Fibroblast of lung (primary cell): ENCODE data around the gene CABP4. TPM values are rescaled to one million over a fixed set of nuclear protein-coding genes. Genes with fewer than 3 reads are reported as not detected.

Experiments
- DNase-seq, 2 donors: peaks; one replicate each; pipeline versions ENCODE4 v3.0.0 to v3.0.0-alpha.2; 2010; ENCODE audit warnings: low read depth in 2 of 2
- H2AFZ ChIP-seq: 2 replicates; pipeline ENCODE4 v1.5.1; 2012; ENCODE audit warnings: low read length, control low read depth, inconsistent platforms
- H3K27ac ChIP-seq: 2 replicates; pipeline ENCODE4 v1.5.1; 2011; ENCODE audit warnings: low read length, control low read depth; ENCODE audit not compliant: insufficient read depth
- H3K27me3 ChIP-seq: 2 replicates; pipeline ENCODE4 v1.5.1; 2011; ENCODE audit warnings: mild to moderate bottlenecking, low read length; ENCODE audit not compliant: control insufficient read depth, insufficient read depth
- H3K36me3 ChIP-seq: 2 replicates; pipeline ENCODE4 v1.5.1; 2011; ENCODE audit warnings: low read length; ENCODE audit not compliant: control insufficient read depth, insufficient read depth
- H3K4me1 ChIP-seq: 2 replicates; pipeline ENCODE4 v1.5.1; 2011; ENCODE audit warnings: low read length; ENCODE audit not compliant: control insufficient read depth, insufficient read depth; ENCODE audit errors: extremely low read depth
- H3K4me2 ChIP-seq: 2 replicates; pipeline ENCODE4 v1.5.1; 2011; ENCODE audit warnings: low read length, control low read depth; ENCODE audit not compliant: insufficient read depth; ENCODE audit errors: extremely low read depth
- H3K4me3 ChIP-seq, 4 experiments: fragments of 200-600 bp in 1 of 4; sonication (generic) in 1 of 4; replicated peaks in 1 of 4; 2 replicates each; pipeline ENCODE4 v1.5.1; 2011 to 2016; ENCODE audit warnings: low read length in 4 of 4, low read depth in 3 of 4, mild to moderate bottlenecking in 3 of 4, control low read depth in 2 of 4, inconsistent platforms in 1 of 4, mixed read lengths in 1 of 4; ENCODE audit not compliant: insufficient read depth in 1 of 4; ENCODE audit errors: control extremely low read depth in 1 of 4
- H3K79me2 ChIP-seq: 2 replicates; pipeline ENCODE4 v1.5.1; 2012; ENCODE audit warnings: mild to moderate bottlenecking, low read length, inconsistent platforms; ENCODE audit not compliant: control insufficient read depth, insufficient read depth
- H3K9ac ChIP-seq: 2 replicates; pipeline ENCODE4 v1.5.1; 2011; ENCODE audit warnings: mild to moderate bottlenecking, low read length, control low read depth; ENCODE audit not compliant: insufficient read depth
- H3K9me3 ChIP-seq: 2 replicates; pipeline ENCODE4 v1.5.1; 2012; ENCODE audit warnings: low read depth, low read length; ENCODE audit not compliant: control insufficient read depth, insufficient read depth
- H4K20me1 ChIP-seq: 2 replicates; pipeline ENCODE4 v1.5.1; 2011; ENCODE audit warnings: low read length; ENCODE audit not compliant: control insufficient read depth, insufficient read depth; ENCODE audit errors: extremely low read depth
- EZH2 ChIP-seq: IDR thresholded peaks from 2 replicates; pipeline ENCODE4 v1.5.1; 2012; ENCODE audit warnings: low read length, control low read depth, mild to moderate bottlenecking; ENCODE audit errors: missing control alignments
- polyA plus RNA-seq, 2 donors: library from polyadenylated mRNA; depleted of rRNA in 1 of 2; stranded (reverse) in 1 of 2; unstranded in 1 of 2; fragments of >200 nt; gene quantifications; 2 replicates each; pipeline ENCODE4 v1.2.1, GENCODE V29; 2011 to 2012; ENCODE audit warnings: missing spikeins in 1 of 2
- total RNA-seq: library from RNA; depleted of rRNA; stranded (reverse); fragments of >200 nt; gene quantifications from 2 replicates; pipeline ENCODE4 v1.2.1, GENCODE V29; 2014
- TF ChIP-seq, protein P1 (sequence below), 2 donors: IDR thresholded peaks in 1 of 2; conservative IDR thresholded peaks in 1 of 2; 1 replicate in 1 of 2; 2 replicates in 1 of 2; pipeline ENCODE4 v1.5.1; 2011 to 2012; ENCODE audit warnings: low read length in 2 of 2, control low read depth in 1 of 2, inconsistent platforms in 1 of 2, low read depth in 1 of 2, mild to moderate bottlenecking in 1 of 2

The CABP4 gene
- total and polyA plus RNA-seq, 2 donors (not counting 1 experiment from before 2014, with no cell fraction given): not detected

- H3K36me3 ChIP-seq: peaks cover 4% of the 10 kb centered on the region
- peak overlapping the region; percentile 84 for H3K4me2 ChIP-seq
- peak overlapping the region; percentile 70 for H3K9ac ChIP-seq
- H4K20me1 ChIP-seq: no peaks in the 10 kb centered on the region
- H3K27me3 ChIP-seq: no peaks in the 10 kb centered on the region
- peak; percentile 13 to 16 for DNase-seq
- H3K9me3 ChIP-seq: no peaks in the 10 kb centered on the region
- H2AFZ ChIP-seq: peak overlapping the region; percentile 52
- TF ChIP-seq, protein P1, sequence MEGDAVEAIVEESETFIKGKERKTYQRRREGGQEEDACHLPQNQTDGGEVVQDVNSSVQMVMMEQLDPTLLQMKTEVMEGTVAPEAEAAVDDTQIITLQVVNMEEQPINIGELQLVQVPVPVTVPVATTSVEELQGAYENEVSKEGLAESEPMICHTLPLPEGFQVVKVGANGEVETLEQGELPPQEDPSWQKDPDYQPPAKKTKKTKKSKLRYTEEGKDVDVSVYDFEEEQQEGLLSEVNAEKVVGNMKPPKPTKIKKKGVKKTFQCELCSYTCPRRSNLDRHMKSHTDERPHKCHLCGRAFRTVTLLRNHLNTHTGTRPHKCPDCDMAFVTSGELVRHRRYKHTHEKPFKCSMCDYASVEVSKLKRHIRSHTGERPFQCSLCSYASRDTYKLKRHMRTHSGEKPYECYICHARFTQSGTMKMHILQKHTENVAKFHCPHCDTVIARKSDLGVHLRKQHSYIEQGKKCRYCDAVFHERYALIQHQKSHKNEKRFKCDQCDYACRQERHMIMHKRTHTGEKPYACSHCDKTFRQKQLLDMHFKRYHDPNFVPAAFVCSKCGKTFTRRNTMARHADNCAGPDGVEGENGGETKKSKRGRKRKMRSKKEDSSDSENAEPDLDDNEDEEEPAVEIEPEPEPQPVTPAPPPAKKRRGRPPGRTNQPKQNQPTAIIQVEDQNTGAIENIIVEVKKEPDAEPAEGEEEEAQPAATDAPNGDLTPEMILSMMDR (conservative IDR thresholded peaks at IDR 0.05 in 1 of 2, IDR thresholded peaks at IDR 0.05 in 1 of 2; ENCODE audit: low read depth in 1 of 2, low read length in 2 of 2): no peak
- TF ChIP-seq EZH2: no peak
- H3K79me2 ChIP-seq: no peaks in the 10 kb centered on the region
- peak overlapping the region; percentile 92 for H3K27ac ChIP-seq
- H3K4me3 ChIP-seq: peak overlapping the region; percentile 67 to 79 (median 68)
- H3K4me1 ChIP-seq: peaks cover 11% of the 10 kb centered on the region
Observed at GRCh38 chr11:67504005-67504949, 49.1 kb downstream of the CABP4 start.

DNA sequence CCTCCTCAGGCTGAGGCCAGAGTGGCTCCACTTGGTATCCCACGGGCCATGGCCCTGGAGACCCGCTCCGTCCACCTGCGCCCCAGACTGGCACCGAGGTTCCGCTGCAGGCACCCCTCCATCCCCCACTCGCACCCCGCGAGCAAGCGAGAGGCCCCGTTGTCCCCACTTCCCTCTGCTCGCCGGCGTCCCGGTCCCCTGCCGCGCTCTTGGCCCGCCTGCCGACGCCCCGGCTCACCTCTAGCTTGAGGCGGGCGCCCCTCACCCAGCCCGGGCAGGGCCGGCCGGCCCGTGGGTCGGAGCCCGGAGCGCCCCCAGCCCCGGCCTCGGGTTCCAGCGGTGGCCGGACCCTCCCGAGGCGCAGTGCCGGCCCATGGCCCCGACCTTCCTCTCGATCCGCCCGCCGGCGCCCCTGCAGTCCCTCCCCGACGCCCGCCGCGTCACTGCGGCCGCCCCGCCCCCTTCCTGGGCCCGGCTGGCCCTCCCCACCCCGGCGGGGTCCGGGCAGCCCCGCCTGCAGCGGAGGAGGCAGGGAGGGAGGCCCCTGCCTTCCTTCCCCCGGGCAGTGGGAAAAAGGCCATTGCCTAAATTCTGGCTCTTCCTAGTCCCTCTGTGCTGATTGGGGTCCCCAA lies 49.9 kb downstream of the CABP4 start, which contains the start of gene PITPNM1:
Gene PITPNM1, minus strand, starts transcription at position 414 of the 632 bp plus-strand sequence. CDS start 1,183 bp downstream, outside the sequence.
- H3K9me3 ChIP-seq: no peaks in the 10 kb centered on the region
- peak; percentile 40 to 43 for DNase-seq
- no peaks in the 10 kb centered on the region for H4K20me1 ChIP-seq
- H3K27me3 ChIP-seq: no peaks in the 10 kb centered on the region
- no peaks in the 10 kb centered on the region for H3K79me2 ChIP-seq
- peak within 1 kb of the TSS; percentile 84 for H3K4me2 ChIP-seq
- peaks cover 4% of the 10 kb centered on the region for H3K36me3 ChIP-seq
- peak within 1 kb of the TSS; percentile 67 to 79 (median 68) for H3K4me3 ChIP-seq
- H3K4me1 ChIP-seq: peaks cover 11% of the 10 kb centered on the region
- peak within 1 kb of the TSS; percentile 92 for H3K27ac ChIP-seq
- peak within 1 kb of the TSS; percentile 70 for H3K9ac ChIP-seq
- TF ChIP-seq EZH2: no peak
- TF ChIP-seq, protein P1 (conservative IDR thresholded peaks at IDR 0.05 in 1 of 2, IDR thresholded peaks at IDR 0.05 in 1 of 2; ENCODE audit: low read depth in 1 of 2, low read length in 2 of 2): no peak
- H2AFZ ChIP-seq: peak within 1 kb of the TSS; percentile 52
